ENCODE results near the gene IFITM2.
"Not testable (repeated sequence)": the region's sequence is repeated elsewhere in the genome, so short reads cannot be mapped to it uniquely, and the experiment has no call there.

IFITM2 gene

GRCh38 chr11:306645-307371 is 808 bp upstream of the IFITM2 start:
- no peak for DNase-seq (ENCODE audit: extremely low read depth in 1 of 2, low read depth in 1 of 2)

- DNase-seq (ENCODE audit: extremely low read depth in 1 of 2, low read depth in 1 of 2): not testable (repeated sequence)
Observed at GRCh38 chr11:308740-309665, 1.4 kb downstream of the IFITM2 start.

- DNase-seq (ENCODE audit: extremely low read depth in 1 of 2, low read depth in 1 of 2): not testable (repeated sequence)
Observed at GRCh38 chr11:309979-310572, 2.5 kb downstream of the IFITM2 start.

GRCh38 chr11:311013-311748 is 3.6 kb downstream of the IFITM2 start:
- not testable (repeated sequence) for DNase-seq (ENCODE audit: extremely low read depth in 1 of 2, low read depth in 1 of 2)

- no peak for DNase-seq (ENCODE audit: extremely low read depth in 1 of 2, low read depth in 1 of 2)
Observed at GRCh38 chr11:312092-312816, 4.6 kb downstream of the IFITM2 start.

- DNase-seq (ENCODE audit: extremely low read depth in 1 of 2, low read depth in 1 of 2): no peak
Observed at GRCh38 chr11:313304-313786, 5.7 kb downstream of the IFITM2 start.

GRCh38 chr11:313787-314553 is 6.4 kb downstream of the IFITM2 start, which contains the start of gene IFITM1:
TSS of gene IFITM1 (plus strand) at chr11:314040. CDS start at chr11:314171, 131 bp downstream.
- DNase-seq (ENCODE audit: extremely low read depth in 1 of 2, low read depth in 1 of 2): no peak

GRCh38 chr11:314554-314875 is 6.9 kb downstream of the IFITM2 start:
- DNase-seq (ENCODE audit: extremely low read depth in 1 of 2, low read depth in 1 of 2): not testable (repeated sequence)

- DNase-seq (ENCODE audit: extremely low read depth in 1 of 2, low read depth in 1 of 2): no peak
Observed at GRCh38 chr11:315051-315481, 7.5 kb downstream of the IFITM2 start.

GRCh38 chr11:315516-315994 is 7.9 kb downstream of the IFITM2 start:
- DNase-seq (ENCODE audit: extremely low read depth in 1 of 2, low read depth in 1 of 2): no peak

GRCh38 chr11:316031-316701 is 8.6 kb downstream of the IFITM2 start:
- no peak for DNase-seq (ENCODE audit: extremely low read depth in 1 of 2, low read depth in 1 of 2)

- no peak for DNase-seq (ENCODE audit: extremely low read depth in 1 of 2, low read depth in 1 of 2)
Observed at GRCh38 chr11:316891-317301, 9.3 kb downstream of the IFITM2 start.

GRCh38 chr11:317668-318404 is 10.2 kb downstream of the IFITM2 start:
- not testable (repeated sequence) for DNase-seq (ENCODE audit: extremely low read depth in 1 of 2, low read depth in 1 of 2)

GRCh38 chr11:318405-319120 is 10.9 kb downstream of the IFITM2 start:
- DNase-seq (ENCODE audit: extremely low read depth in 1 of 2, low read depth in 1 of 2): not testable (repeated sequence)

GRCh38 chr11:319121-319887 is 11.7 kb downstream of the IFITM2 start:
- DNase-seq (ENCODE audit: extremely low read depth in 1 of 2, low read depth in 1 of 2): not testable (repeated sequence)

- not testable (repeated sequence) for DNase-seq (ENCODE audit: extremely low read depth in 1 of 2, low read depth in 1 of 2)
Observed at GRCh38 chr11:319888-320273, 12.3 kb downstream of the IFITM2 start.

Measured in stimulated activated CD8-positive, alpha-beta memory T cell treated with anti-CD3 and anti-CD28 coated beads, Interleukin-7, amount 100 ng/mL, for 48 hours (primary cell).